Stimulated activated CD8-positive, alpha-beta memory T cell treated with anti-CD3 and anti-CD28 coated beads, Interleukin-4, amount 100 ng/mL, for 24 hours (primary cell): ENCODE measurements around the gene PIGU.
"Not testable (repeated sequence)": the region's sequence is repeated elsewhere in the genome, so short reads cannot be mapped to it uniquely, and the experiment has no call there.

Experiments used
- DNase-seq: peaks from one replicate; pipeline ENCODE4 v3.0.0-alpha.2; 2020; ENCODE audit warnings: low read depth

PIGU gene

DNA sequence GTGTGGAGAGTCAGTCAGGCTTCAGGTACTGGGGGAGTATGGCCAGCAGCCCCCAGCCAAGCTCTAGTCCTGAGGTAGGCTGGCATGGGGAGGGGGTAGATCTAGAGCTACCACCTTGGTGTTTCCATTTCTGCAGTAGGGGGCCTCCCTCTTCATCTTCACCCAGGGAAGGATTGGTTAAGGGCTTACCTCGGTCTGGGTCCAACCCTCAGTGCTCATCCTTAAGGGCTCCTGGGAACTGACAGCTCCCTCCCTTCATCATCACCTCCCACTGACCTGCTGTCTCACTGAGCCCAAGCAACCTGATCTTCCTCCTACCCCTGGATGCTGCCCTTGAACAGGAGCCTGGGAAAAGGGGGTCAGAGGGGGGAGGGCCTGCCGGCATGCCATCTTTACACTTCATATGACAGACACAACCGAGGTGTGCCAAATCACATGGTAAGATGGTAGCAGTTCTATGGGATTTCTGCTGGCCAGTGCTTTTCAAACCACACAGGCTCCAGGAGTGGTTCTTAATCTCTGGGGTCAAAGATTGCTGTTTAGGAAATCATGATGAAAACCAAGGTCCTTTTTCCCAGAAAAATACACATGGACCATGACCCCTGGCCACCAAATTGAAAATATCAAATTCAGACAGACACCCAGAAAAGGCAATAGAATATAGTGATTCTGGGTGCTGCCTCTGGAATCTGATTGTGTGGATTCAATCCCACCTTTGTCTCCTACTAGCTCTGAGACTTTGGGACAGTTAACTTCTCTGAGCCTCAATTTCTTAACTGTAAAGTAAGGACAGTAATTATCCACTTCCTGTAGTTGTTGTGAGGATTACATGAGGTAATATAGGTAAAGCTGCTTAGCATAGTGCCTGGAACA lies 30.3 kb upstream of the PIGU start:
- DNase-seq = no peak

GRCh38 chr20:34706302-34706875 lies 29.5 kb upstream of the PIGU start:
- no peak for DNase-seq

DNA sequence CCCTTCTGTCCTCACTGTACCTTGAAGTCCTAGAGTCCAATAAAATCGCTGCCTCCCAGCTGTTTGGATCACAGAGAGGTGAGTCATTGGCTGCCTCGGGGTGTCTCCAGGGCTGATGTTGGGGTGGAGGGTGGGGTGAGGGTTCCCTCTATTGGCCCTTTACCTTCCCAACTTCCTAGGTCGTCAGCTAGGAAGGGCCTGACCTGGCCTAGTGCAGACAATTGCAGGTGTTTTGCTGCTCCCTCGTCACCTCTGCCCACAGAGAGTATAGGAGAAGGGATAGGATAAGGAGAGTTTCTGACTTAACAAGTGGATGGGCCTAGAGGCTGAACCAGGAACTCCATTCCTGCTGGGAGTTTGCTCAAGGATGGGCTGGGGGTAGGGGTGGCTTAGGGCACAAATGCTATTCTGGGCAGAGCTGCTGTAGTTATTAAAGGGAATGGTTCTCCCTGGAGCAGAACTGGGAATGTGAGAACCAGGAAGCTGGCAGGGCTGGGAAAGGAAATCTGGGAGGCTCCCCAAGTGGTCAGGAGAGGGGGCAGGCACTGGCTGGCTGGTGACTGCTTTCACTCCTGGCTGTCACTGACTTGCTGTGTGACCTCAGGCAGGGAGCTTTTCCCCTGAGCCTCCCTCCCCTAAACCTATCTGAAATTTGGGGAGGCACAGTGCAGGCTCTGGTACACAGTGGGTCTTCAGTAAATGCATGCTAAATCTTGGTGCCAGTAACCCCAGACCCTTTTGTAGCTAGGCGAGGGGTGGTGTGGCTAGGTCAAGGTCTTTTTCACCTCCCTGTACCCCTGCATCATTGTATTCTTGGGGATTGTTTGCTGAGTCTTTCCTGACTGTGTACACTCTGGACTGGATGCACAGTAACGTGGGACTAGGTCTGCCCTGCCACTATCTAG lies 28.8 kb upstream of the PIGU start:
- no peak for DNase-seq

DNA sequence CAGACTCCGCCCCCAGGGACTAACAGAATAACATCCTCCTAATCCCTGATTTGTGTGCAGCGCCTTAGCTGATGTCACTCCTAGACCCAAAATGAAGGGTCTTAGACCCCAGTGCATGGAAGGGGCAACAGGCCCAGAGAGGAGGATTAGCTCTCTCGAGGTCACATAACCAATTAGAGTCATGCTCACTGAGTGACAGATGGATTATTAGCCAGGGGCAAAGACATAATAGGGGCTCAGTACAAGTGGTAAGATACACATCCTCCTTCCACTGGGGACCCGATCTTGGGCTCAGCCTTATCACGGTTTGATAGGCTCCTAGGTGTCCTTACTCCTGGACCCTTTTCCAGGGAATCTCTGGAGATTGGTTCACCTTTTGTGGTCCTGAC lies 28.1 kb upstream of the PIGU start:
- no peak for DNase-seq

GRCh38 chr20:34704177-34705007 lies 27.5 kb upstream of the PIGU start, which contains the start of gene TP53INP2:
TSS of gene TP53INP2 (plus strand) at chr20:34704344. CDS start at chr20:34708740, 4,396 bp downstream.
- peak; percentile 75 for DNase-seq

GRCh38 chr20:34703424-34704176 lies 26.7 kb upstream of the PIGU start:
- no peak for DNase-seq

DNA sequence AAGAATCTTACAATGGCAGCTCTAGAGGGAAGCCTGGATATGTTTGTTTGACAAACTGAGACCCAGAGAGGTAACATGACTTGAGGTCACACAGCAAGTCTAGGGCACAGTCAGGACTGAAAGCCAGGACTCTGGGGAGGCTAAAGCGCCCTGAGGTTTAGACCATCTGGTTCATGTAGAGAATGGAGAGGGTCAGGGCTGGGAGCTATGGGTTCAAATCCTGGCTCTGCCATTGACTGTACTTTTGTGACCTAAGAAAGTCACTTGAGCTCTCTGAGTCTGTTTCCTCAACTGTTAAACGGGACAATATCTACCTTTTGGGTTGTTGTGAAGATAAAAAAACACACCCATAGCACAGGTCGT lies 26.1 kb upstream of the PIGU start:
- DNase-seq = no peak

GRCh38 chr20:34701405-34702085 lies 24.7 kb upstream of the PIGU start:
- no peak for DNase-seq

DNA sequence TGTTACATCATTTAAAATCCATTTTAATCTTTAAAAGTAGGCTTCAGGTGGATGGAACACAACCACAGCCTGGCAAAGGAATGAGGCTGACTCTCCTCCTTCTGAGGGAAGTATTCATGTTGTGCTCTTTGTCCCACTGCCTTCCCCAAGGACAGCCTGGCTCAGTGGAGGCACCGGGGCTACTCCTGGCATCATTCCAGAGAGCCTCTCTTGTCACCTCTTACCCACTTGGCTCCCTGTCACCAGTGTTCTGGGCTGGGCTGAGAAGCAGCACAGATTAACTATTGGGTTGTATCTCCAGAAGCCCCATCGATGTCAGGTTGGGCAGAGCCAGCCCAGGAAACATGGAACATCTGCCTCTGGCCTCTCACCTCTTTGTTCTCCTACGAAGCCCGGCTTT lies 16.5 kb upstream of the PIGU start:
- DNase-seq = no peak

GRCh38 chr20:34691838-34692237 lies 14.9 kb upstream of the PIGU start:
- DNase-seq = no peak

DNA sequence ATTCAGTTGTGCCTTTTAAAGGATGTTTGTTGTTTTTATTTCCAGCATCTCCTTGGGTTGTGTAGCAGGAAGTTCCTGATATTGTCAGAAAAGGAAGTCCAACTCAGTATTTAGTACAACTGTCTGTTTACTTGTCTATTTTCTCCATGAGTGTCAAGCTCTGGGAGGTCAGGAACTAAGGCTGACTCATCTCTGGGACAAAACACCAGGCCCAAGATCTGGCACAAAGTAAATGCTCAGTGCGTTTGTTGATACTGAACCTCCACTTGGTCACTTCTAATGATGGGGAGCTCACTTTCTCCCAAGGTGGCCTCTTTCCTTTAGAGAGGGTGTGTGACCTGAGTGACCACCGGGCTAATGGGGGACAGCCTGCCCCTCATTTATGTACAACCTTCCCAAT lies 12.6 kb upstream of the PIGU start:
- no peak for DNase-seq

- no peak for DNase-seq
These were observed 6.8 kb upstream of the PIGU start for GRCh38 chr20:34683667-34684066.

DNA sequence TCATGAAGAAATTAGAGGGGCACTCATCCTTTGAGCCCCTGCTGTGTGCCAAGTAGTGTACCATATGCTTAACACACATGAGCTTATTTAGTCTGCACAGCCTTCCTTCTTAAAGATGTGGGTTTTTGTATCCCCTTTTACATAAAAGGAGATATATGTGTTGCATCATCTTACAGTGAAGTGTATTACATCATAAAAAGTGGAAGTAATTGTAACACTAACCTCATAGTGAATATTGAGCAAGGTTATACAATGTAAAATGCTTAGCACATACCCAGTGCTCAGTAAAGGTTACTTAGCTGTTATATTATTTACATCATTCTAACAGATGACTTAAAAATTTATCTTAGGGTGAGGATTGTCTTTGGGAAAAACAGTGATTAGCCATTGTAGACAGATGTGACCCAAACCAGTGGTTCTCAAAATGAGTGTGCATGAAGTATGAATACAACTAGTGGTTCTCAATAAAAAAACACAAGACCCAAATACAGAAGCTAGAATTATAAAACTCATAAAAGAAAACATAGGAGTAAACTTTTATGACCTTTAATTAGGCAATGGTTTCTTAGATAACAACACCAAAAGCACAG lies 3.8 kb upstream of the PIGU start:
- DNase-seq = no peak

DNA sequence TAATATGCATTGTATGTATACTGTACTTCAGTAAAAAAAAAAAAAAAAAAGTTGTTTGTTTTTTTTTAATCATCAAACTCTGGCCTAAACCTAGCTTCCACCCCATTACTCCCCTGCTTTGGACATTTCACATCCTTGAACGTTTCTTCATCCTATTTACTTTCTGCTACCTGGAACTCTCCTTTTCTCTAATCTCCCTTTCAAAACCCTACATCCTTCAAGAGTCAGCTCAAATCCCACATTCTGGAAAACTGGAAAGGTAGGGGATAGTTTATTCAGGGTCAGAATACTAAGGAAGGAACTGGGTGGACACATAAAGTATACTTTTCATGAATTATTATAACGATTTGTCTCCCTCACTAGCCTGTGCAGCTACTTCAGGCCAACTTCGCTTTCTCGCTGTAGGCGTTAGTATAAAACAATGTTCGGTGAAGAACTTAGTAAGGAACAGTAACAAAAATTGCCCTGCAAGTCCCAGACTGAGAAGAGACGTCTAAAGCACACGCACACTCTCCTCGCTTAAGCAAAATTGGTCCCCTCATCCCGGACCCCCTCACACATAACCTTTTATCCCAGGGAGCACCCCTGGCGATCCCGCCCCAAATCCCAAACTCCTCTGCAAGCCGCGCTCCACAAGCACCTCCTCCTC lies 775 bp downstream of the PIGU start:
- no peak for DNase-seq

DNA sequence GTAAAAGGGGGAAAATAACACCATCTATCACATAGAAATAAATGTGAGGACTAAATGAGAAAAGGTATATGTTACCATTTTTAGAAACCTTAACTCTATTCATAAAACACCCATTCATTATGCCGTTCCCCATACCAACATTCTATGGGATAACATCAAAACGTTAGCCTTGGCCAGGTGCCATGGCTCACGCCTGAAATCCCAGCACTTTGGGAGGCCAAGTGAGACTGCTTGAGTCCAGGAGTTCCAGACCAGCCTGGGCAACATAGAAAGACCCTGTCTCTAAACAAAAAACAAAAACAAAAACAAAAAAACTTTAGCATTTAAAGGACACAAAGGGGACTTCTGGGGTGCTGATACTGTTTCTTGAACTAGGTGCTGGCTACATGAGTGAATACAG lies 1.3 kb downstream of the PIGU start:
- DNase-seq = no peak

DNA sequence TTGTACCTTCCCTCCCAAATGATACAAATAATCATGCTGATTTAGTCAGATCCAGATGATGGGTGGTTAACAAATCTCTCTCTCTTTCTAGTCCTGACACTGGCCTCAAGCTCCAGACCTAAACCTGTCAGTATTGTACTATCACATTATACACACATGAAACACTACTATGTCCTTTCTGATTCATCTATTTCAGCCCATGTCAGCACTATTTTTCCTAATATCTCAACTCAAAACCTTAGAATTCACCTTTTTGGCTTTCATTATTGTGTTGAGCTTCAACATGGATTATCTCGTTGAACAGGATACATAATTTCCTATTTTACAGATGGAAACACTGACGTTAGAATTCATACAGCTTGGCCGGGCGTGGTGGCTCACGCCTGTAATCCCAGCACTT lies 3.5 kb downstream of the PIGU start:
- DNase-seq = no peak

DNA sequence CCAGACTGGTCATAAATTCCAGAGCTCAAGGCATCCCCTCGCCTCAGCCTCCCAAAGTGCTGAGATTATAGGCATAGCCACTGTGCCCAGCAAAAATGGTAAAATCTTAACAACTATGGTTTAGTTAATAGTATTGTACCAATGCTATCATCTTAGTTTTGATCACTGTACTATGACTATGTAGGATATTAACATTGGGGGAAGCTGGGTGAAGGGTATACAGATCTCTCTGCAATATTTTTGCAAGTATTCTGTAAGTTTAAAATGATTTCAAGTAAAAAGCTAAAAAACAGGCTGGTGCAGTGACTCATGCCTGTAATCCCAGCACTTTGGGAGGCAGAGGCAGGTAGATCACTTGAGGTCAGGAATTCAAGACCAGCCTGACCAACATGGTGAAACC lies 7.8 kb downstream of the PIGU start:
- no peak for DNase-seq

DNA sequence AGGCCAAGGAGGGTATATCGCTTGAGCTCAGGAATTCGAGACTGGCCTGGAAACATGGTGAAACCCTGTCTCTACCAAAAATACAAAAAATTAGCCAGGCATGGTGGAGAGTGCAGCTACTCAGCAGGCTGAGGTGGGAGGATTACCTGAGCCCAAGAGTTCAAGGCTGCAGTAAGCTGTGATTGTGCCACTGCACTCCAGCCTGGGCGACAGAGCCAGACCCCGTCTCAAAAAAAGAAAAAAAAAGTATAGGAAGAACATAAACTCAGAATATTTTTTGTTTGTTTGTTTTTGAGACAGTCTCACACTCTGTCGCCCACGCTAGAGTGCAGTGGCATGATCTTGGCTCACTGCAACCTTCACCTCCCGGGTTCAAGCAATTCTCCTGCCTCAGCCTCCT lies 12.1 kb downstream of the PIGU start:
- DNase-seq = not testable (repeated sequence)

GRCh38 chr20:34663213-34663943 lies 13.5 kb downstream of the PIGU start:
- DNase-seq = no peak
